PC-3 (cell line): Measurements from ENCODE around the gene FSTL4.

Source experiments
- CTCF ChIP-seq: fragments of 300-600 bp; sonication (generic); conservative IDR thresholded peaks from 2 replicates; pipeline ENCODE4 v1.5.1; 2017; ENCODE audit warnings: antibody characterized with exemption, low read depth, mild to moderate bottlenecking, low read length
- EZH2 ChIP-seq: fragments of 300-600 bp; sonication (generic); IDR thresholded peaks from one replicate; pipeline ENCODE4 v1.6.1; 2017; ENCODE audit warnings: antibody characterized with exemption, mild to moderate bottlenecking, low read length; ENCODE audit not compliant: unreplicated experiment
- EZH2phosphoT487 ChIP-seq: fragments of 300-600 bp; sonication (generic); IDR thresholded peaks from 2 replicates; pipeline ENCODE4 v1.6.1; 2018; ENCODE audit warnings: mild to moderate bottlenecking, antibody characterized with exemption, low read length, borderline replicate concordance

DNA sequence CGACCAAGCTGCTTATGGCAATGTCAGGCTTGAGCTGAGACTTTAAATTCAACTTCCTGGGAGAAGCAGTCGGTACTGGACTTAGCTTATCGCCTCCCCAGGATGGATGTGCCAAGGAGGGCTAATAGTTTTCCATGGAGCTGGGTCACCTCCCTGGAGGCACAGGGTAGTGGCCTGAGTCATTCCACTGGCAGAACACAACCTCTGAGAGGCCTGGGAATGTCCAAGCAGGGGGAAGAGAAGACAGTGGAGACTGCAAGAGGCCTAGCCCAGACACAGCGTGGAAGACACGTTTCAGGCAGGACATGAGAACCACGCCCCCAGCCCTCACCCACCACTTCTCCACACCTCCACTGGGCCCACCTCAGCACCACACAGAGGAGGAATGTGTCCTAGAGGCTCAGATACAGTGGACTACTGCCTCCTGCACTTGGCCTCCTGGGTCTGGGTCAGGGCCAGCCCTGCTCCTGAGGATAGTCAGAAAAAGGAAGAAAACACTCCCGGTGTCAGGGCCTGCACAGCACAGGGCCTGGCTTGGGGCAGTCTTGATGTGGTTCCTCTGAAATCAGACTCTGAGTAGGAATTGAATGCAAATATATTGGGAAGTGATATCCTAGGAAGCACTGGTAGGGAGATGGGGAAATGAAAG, 171.8 kb downstream of the FSTL4 start:
- TF ChIP-seq CTCF (no peak), EZH2 (no peak), EZH2phosphoT487 (no peak)
